ENCODE measurements around the gene SUN2. TPM values are rescaled to one million over a fixed set of nuclear protein-coding genes. Genes with fewer than 3 reads are reported as not detected.

The SUN2 gene
- total and polyA plus RNA-seq, 2 of the 13 experiments (the other 11 are each of a cell fraction or from before 2014, with no cell fraction given): 45.6 to 56.6 TPM

DNA sequence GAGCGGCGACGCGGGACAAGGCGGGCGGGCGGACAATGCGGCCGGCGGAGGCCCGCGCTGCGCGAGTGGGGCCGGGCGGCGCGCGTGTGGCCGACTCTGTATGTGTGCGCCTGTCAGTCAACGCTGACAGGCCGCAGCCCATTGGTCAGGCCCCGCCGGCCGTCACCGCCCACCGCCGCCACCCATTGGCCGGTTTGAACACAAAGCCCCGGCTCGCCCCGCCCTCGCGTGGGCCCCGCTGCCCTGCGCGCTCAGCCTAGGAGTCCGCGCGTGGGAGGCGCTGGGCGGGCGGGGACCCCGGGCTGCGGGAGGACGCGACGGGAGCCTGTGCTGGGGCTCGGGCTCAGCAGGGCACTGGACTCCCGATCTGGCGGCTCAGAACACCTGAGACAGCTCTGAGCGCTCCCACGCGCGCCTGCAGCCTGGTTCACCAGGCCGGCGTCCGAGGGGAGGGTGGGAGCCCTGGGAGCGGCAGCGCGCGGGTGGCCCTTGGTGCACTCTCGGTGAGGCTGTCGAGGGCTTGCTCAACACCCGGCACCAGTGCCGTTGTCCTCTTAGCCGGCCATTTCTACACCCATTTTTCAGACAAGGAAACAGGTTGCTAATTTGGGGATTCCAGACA, at the start of gene SUN2 (continued):
- TF ChIP-seq, protein P1, sequence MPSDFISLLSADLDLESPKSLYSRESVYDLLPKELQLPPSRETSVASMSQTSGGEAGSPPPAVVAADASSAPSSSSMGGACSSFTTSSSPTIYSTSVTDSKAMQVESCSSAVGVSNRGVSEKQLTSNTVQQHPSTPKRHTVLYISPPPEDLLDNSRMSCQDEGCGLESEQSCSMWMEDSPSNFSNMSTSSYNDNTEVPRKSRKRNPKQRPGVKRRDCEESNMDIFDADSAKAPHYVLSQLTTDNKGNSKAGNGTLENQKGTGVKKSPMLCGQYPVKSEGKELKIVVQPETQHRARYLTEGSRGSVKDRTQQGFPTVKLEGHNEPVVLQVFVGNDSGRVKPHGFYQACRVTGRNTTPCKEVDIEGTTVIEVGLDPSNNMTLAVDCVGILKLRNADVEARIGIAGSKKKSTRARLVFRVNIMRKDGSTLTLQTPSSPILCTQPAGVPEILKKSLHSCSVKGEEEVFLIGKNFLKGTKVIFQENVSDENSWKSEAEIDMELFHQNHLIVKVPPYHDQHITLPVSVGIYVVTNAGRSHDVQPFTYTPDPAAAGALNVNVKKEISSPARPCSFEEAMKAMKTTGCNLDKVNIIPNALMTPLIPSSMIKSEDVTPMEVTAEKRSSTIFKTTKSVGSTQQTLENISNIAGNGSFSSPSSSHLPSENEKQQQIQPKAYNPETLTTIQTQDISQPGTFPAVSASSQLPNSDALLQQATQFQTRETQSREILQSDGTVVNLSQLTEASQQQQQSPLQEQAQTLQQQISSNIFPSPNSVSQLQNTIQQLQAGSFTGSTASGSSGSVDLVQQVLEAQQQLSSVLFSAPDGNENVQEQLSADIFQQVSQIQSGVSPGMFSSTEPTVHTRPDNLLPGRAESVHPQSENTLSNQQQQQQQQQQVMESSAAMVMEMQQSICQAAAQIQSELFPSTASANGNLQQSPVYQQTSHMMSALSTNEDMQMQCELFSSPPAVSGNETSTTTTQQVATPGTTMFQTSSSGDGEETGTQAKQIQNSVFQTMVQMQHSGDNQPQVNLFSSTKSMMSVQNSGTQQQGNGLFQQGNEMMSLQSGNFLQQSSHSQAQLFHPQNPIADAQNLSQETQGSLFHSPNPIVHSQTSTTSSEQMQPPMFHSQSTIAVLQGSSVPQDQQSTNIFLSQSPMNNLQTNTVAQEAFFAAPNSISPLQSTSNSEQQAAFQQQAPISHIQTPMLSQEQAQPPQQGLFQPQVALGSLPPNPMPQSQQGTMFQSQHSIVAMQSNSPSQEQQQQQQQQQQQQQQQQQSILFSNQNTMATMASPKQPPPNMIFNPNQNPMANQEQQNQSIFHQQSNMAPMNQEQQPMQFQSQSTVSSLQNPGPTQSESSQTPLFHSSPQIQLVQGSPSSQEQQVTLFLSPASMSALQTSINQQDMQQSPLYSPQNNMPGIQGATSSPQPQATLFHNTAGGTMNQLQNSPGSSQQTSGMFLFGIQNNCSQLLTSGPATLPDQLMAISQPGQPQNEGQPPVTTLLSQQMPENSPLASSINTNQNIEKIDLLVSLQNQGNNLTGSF (CRISPR knock-in tag; IDR thresholded peaks at IDR 0.05): 0 out of 2 replicates have a peak, but pooled peaks have one; percentile 60
- TF ChIP-seq BORCS8-MEF2B (CRISPR knock-in tag; IDR thresholded peaks at IDR 0.05): no peak
- no peak for TF ChIP-seq PAX8 (CRISPR knock-in tag; IDR thresholded peaks at IDR 0.05; ENCODE audit: borderline replicate concordance)
- TF ChIP-seq POLR2A (IDR thresholded peaks at IDR 0.05; ENCODE audit: insufficient read depth in 1 of 2, low read depth in 2 of 2, low read length in 2 of 2): peak in 1 of 2 experiments; percentile 61; a peak in 1 of 4 replicates
- TF ChIP-seq, protein P2, sequence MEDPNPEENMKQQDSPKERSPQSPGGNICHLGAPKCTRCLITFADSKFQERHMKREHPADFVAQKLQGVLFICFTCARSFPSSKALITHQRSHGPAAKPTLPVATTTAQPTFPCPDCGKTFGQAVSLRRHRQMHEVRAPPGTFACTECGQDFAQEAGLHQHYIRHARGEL (CRISPR knock-in tag; IDR thresholded peaks at IDR 0.05): no peak
- TF ChIP-seq NFYC (CRISPR knock-in tag; IDR thresholded peaks at IDR 0.05): peak; percentile 87
- TF ChIP-seq ETV6 (CRISPR knock-in tag; conservative IDR thresholded peaks at IDR 0.05): 0 out of 2 replicates have a peak, but pooled peaks have one; percentile 59
- TF ChIP-seq, protein P3, sequence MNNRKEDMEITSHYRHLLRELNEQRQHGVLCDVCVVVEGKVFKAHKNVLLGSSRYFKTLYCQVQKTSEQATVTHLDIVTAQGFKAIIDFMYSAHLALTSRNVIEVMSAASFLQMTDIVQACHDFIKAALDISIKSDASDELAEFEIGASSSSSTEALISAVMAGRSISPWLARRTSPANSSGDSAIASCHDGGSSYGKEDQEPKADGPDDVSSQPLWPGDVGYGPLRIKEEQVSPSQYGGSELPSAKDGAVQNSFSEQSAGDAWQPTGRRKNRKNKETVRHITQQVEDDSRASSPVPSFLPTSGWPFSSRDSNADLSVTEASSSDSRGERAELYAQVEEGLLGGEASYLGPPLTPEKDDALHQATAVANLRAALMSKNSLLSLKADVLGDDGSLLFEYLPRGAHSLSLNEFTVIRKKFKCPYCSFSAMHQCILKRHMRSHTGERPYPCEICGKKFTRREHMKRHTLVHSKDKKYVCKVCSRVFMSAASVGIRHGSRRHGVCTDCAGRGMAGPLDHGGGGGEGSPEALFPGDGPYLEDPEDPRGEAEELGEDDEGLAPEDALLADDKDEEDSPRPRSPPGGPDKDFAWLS (CRISPR knock-in tag; IDR thresholded peaks at IDR 0.05; ENCODE audit: borderline replicate concordance): no peak
- TF ChIP-seq RXRA (CRISPR knock-in tag; IDR thresholded peaks at IDR 0.05): peak; percentile 26; the same call in 1 of the 2 replicates
- TF ChIP-seq ZFP1 (CRISPR knock-in tag; IDR thresholded peaks at IDR 0.05): no peak
- 0 out of 2 replicates have a peak, but pooled peaks have one; percentile 45 for TF ChIP-seq ZNF83 (CRISPR knock-in tag; IDR thresholded peaks at IDR 0.05; ENCODE audit: borderline replicate concordance)
- TF ChIP-seq MXD4 (CRISPR knock-in tag; IDR thresholded peaks at IDR 0.05): no peak
- no peak for TF ChIP-seq JUNB (CRISPR knock-in tag; IDR thresholded peaks at IDR 0.05; ENCODE audit: borderline replicate concordance)
- peak; percentile 0; the same call in 1 of the 2 replicates for TF ChIP-seq GABPB1 (CRISPR knock-in tag; IDR thresholded peaks at IDR 0.05)
- TF ChIP-seq HDAC2 (CRISPR knock-in tag; IDR thresholded peaks at IDR 0.05): 0 out of 2 replicates have a peak, but pooled peaks have one; percentile 16
- TF ChIP-seq, protein P4, sequence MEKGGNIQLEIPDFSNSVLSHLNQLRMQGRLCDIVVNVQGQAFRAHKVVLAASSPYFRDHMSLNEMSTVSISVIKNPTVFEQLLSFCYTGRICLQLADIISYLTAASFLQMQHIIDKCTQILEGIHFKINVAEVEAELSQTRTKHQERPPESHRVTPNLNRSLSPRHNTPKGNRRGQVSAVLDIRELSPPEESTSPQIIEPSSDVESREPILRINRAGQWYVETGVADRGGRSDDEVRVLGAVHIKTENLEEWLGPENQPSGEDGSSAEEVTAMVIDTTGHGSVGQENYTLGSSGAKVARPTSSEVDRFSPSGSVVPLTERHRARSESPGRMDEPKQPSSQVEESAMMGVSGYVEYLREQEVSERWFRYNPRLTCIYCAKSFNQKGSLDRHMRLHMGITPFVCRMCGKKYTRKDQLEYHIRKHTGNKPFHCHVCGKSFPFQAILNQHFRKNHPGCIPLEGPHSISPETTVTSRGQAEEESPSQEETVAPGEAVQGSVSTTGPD (CRISPR knock-in tag; IDR thresholded peaks at IDR 0.05): no peak
- TF ChIP-seq HOXA3 (CRISPR knock-in tag; IDR thresholded peaks at IDR 0.05): 0 out of 2 replicates have a peak, but pooled peaks have one; percentile 7
- TF ChIP-seq, protein P5, sequence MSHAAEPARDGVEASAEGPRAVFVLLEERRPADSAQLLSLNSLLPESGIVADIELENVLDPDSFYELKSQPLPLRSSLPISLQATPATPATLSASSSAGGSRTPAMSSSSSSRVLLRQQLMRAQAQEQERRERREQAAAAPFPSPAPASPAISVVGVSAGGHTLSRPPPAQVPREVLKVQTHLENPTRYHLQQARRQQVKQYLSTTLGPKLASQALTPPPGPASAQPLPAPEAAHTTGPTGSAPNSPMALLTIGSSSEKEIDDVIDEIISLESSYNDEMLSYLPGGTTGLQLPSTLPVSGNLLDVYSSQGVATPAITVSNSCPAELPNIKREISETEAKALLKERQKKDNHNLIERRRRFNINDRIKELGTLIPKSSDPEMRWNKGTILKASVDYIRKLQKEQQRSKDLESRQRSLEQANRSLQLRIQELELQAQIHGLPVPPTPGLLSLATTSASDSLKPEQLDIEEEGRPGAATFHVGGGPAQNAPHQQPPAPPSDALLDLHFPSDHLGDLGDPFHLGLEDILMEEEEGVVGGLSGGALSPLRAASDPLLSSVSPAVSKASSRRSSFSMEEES (CRISPR knock-in tag; IDR thresholded peaks at IDR 0.05): no peak
- TF ChIP-seq ZSCAN21 (CRISPR knock-in tag; IDR thresholded peaks at IDR 0.05; ENCODE audit: borderline replicate concordance): peak; percentile 17; the same call in 1 of the 2 replicates

Data from HepG2 (cell line).